Ishikawa (cell line): ENCODE measurements around the gene ALDH5A1.

Source experiments
- CEBPB ChIP-seq: IDR thresholded peaks from 2 replicates; pipeline ENCODE4 v1.6.1; 2012
- CREB1 ChIP-seq: IDR thresholded peaks from 2 replicates; pipeline ENCODE4 v1.6.1; 2012; ENCODE audit warnings: low read depth
- EGR1 ChIP-seq: IDR thresholded peaks from 2 replicates; pipeline ENCODE4 v1.6.1; 2012
- EP300 ChIP-seq: IDR thresholded peaks from 2 replicates; pipeline ENCODE4 v1.6.1; 2012; ENCODE audit warnings: borderline replicate concordance
- FOXM1 ChIP-seq: IDR thresholded peaks from 2 replicates; pipeline ENCODE4 v1.6.1; 2012; ENCODE audit warnings: low read depth, borderline replicate concordance
- MAX ChIP-seq: IDR thresholded peaks from 2 replicates; pipeline ENCODE4 v1.6.1; 2012
- NFIC ChIP-seq: IDR thresholded peaks from 2 replicates; pipeline ENCODE4 v1.6.1; 2012
- RAD21 ChIP-seq: IDR thresholded peaks from 2 replicates; pipeline ENCODE4 v1.6.1; 2012; ENCODE audit warnings: low read depth
- REST ChIP-seq: IDR thresholded peaks from 2 replicates; pipeline ENCODE4 v1.6.1; 2012; ENCODE audit warnings: low read depth, mild to moderate bottlenecking
- TAF1 ChIP-seq: IDR thresholded peaks from 2 replicates; pipeline ENCODE4 v1.6.1; 2012; ENCODE audit warnings: low read depth, mild to moderate bottlenecking
- TCF12 ChIP-seq: IDR thresholded peaks from 2 replicates; pipeline ENCODE4 v1.6.1; 2012; ENCODE audit warnings: low read depth
- TEAD4 ChIP-seq: IDR thresholded peaks from 2 replicates; pipeline ENCODE4 v1.6.1; 2012
- USF1 ChIP-seq: IDR thresholded peaks from 2 replicates; pipeline ENCODE4 v1.6.1; 2012
- YY1 ChIP-seq: IDR thresholded peaks from 2 replicates; pipeline ENCODE4 v1.6.1; 2012; ENCODE audit warnings: low read depth
- ZBTB7A ChIP-seq: IDR thresholded peaks from 2 replicates; pipeline ENCODE4 v1.6.1; 2012; ENCODE audit warnings: low read depth

The ALDH5A1 gene

GRCh38 chr6:24458941-24459340, 35.8 kb upstream of the ALDH5A1 start:
- no peak for TF ChIP-seq MAX
- TF ChIP-seq TAF1 = no peak
- no peak for TF ChIP-seq TEAD4
- TF ChIP-seq TCF12 = no peak
- TF ChIP-seq REST = no peak
- no peak for TF ChIP-seq RAD21
- TF ChIP-seq EGR1 = no peak
- TF ChIP-seq CEBPB = no peak
- TF ChIP-seq CREB1 = no peak
- no peak for TF ChIP-seq FOXM1
- TF ChIP-seq YY1 = no peak
- no peak for TF ChIP-seq NFIC
- no peak for TF ChIP-seq USF1
- TF ChIP-seq EP300 = no peak
- TF ChIP-seq ZBTB7A = no peak

GRCh38 chr6:24460966-24461365, 33.8 kb upstream of the ALDH5A1 start:
- no peak for TF ChIP-seq MAX
- no peak for TF ChIP-seq ZBTB7A
- TF ChIP-seq TAF1 = no peak
- no peak for TF ChIP-seq CEBPB
- TF ChIP-seq USF1 = no peak
- no peak for TF ChIP-seq TCF12
- no peak for TF ChIP-seq TEAD4
- TF ChIP-seq YY1 = no peak
- no peak for TF ChIP-seq CREB1
- no peak for TF ChIP-seq FOXM1
- no peak for TF ChIP-seq NFIC
- TF ChIP-seq REST = no peak
- TF ChIP-seq EP300 = no peak

- TF ChIP-seq MAX (no peak), YY1 (no peak), TCF12 (no peak), RAD21 (no peak)
These were observed 30.3 kb upstream of the ALDH5A1 start for GRCh38 chr6:24464253-24465038.

- TF ChIP-seq TCF12 = no peak
- no peak for TF ChIP-seq TEAD4
- no peak for TF ChIP-seq CREB1
- no peak for TF ChIP-seq CEBPB
- no peak for TF ChIP-seq NFIC
- no peak for TF ChIP-seq EGR1
- TF ChIP-seq RAD21 = no peak
- TF ChIP-seq ZBTB7A = no peak
- TF ChIP-seq MAX = no peak
- no peak for TF ChIP-seq USF1
- no peak for TF ChIP-seq YY1
- no peak for TF ChIP-seq EP300
- no peak for TF ChIP-seq FOXM1
- no peak for TF ChIP-seq REST
- no peak for TF ChIP-seq TAF1
These were observed 25.0 kb upstream of the ALDH5A1 start for GRCh38 chr6:24469811-24470210.
